ENCODE data around the gene ZNF746. TPM values are rescaled to one million over a fixed set of nuclear protein-coding genes. Genes with fewer than 3 reads are reported as not detected.

Gene ZNF746
- polyA plus RNA-seq, 3 donors, result 7.5 to 25.6 (median 8.1) TPM

DNA sequence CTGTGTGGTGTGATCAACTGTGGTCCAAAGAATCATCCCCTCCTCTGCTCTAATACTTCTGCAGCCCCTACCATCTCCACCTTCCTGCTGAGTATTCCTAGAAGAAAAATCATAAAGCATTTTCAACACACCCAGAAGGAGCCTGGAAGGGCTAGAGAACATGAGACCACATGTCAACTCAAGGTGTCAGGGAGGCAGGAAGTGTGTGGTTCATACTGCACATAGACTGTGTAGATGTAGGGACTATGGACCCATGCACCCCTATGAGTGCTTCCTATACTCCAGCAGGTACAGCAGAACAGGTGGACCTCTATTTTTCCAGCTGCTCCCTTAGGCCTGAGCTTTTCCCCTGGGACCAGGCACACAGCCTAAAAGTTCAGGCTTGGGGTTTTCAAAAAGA is 2.6 kb upstream of the ZNF746 start:
- Mint-ChIP-seq H3K4me1 (peaks cover 20% of the 10 kb centered on the region), H3K36me3 (no peaks in the 10 kb centered on the region), H3K27ac (no peak overlapping the region), H3K9me3 (peaks cover 0 to 5% (median 0%) of the 10 kb centered on the region in 7 donors), H3K4me3 (no peak overlapping the region), H3K27me3 (ENCODE audit: low read depth in 3 of 3) (peaks cover 3 to 12% (median 5%) of the 10 kb centered on the region in 3 donors)
- no peak overlapping the region for H3K4me3 ChIP-seq (replicated peaks in 1 of 3; ENCODE audit: low read depth in 2 of 3, low read length in 3 of 3)
- no peaks in the 10 kb centered on the region for H3K36me3 ChIP-seq (replicated peaks in 1 of 2; ENCODE audit: control insufficient read depth in 1 of 2, insufficient read depth in 2 of 2, low read length in 2 of 2)
- H3K27ac ChIP-seq (ENCODE audit: low read depth in 1 of 2, low read length in 2 of 2), result no peak overlapping the region
- H3K79me2 ChIP-seq (ENCODE audit: insufficient read depth, low read length), result peaks cover 21% of the 10 kb centered on the region
- H3K9ac ChIP-seq (ENCODE audit: insufficient read depth, low read length, poor library complexity, severe bottlenecking), result no peak overlapping the region
- intact Hi-C loops (cut with micrococcal nuclease), result no loop called here
- peaks cover 21 to 24% of the 10 kb centered on the region in 2 donors for H3K4me1 ChIP-seq (ENCODE audit: control insufficient read depth in 1 of 2, insufficient read depth in 2 of 2, low read length in 2 of 2)
- peaks cover 0 to 2% of the 10 kb centered on the region in 2 donors for H3K9me3 ChIP-seq (replicated peaks in 1 of 2; ENCODE audit: control insufficient read depth in 1 of 2, insufficient read depth in 1 of 2, low read length in 2 of 2)
- peaks cover 13% of the 10 kb centered on the region for H4K20me1 ChIP-seq (ENCODE audit: insufficient read depth, low read length)
- no peak for DNase-seq
- H3K4me2 ChIP-seq (replicated peaks; ENCODE audit: extremely low read depth, low read length, poor library complexity, severe bottlenecking), result no peak overlapping the region
- H3K27me3 ChIP-seq (ENCODE audit: control insufficient read depth in 2 of 2, insufficient read depth in 2 of 2, low read length in 2 of 2), result no peaks in the 10 kb centered on the region
- TF ChIP-seq, protein P1, sequence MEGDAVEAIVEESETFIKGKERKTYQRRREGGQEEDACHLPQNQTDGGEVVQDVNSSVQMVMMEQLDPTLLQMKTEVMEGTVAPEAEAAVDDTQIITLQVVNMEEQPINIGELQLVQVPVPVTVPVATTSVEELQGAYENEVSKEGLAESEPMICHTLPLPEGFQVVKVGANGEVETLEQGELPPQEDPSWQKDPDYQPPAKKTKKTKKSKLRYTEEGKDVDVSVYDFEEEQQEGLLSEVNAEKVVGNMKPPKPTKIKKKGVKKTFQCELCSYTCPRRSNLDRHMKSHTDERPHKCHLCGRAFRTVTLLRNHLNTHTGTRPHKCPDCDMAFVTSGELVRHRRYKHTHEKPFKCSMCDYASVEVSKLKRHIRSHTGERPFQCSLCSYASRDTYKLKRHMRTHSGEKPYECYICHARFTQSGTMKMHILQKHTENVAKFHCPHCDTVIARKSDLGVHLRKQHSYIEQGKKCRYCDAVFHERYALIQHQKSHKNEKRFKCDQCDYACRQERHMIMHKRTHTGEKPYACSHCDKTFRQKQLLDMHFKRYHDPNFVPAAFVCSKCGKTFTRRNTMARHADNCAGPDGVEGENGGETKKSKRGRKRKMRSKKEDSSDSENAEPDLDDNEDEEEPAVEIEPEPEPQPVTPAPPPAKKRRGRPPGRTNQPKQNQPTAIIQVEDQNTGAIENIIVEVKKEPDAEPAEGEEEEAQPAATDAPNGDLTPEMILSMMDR (IDR thresholded peaks at IDR 0.05), result no peak
- H2AFZ ChIP-seq (ENCODE audit: insufficient read depth, low read depth, low read length, poor library complexity, severe bottlenecking), result peak overlapping the region; percentile 47

- H3K36me3 Mint-ChIP-seq, result peaks cover 7 to 8% of the 10 kb centered on the region in 2 donors
- DNase-seq, result no peak
- no peak overlapping the region for H2AFZ ChIP-seq (ENCODE audit: insufficient read depth, low read depth, low read length, poor library complexity, severe bottlenecking)
- peaks cover 22% of the 10 kb centered on the region for H3K79me2 ChIP-seq (ENCODE audit: insufficient read depth, low read length)
- no peak overlapping the region for H3K9ac ChIP-seq (ENCODE audit: insufficient read depth, low read length, poor library complexity, severe bottlenecking)
- no peaks in the 10 kb centered on the region for H3K27me3 ChIP-seq (ENCODE audit: control insufficient read depth in 2 of 2, insufficient read depth in 2 of 2, low read length in 2 of 2)
- peaks cover 3 to 14% (median 5%) of the 10 kb centered on the region in 3 donors for H3K27me3 Mint-ChIP-seq (ENCODE audit: low read depth in 3 of 3)
- no peaks in the 10 kb centered on the region for H3K9me3 ChIP-seq (replicated peaks in 1 of 2; ENCODE audit: control insufficient read depth in 1 of 2, insufficient read depth in 1 of 2, low read length in 2 of 2)
- no peak overlapping the region for H3K27ac ChIP-seq (ENCODE audit: low read depth in 1 of 2, low read length in 2 of 2)
- intact Hi-C loops (cut with micrococcal nuclease), result loop anchor here (2.0 to 10.0 kb wide), 7 partner anchors 76 to 1286 kb away; partner anchors contain the start of genes ZNF467 (in 1 of the 2) and ZNF783 (in 1 of the 2)
- no peak overlapping the region for H3K4me2 ChIP-seq (replicated peaks; ENCODE audit: extremely low read depth, low read length, poor library complexity, severe bottlenecking)
- peaks cover 0 to 2% (median 0%) of the 10 kb centered on the region in 7 donors for H3K9me3 Mint-ChIP-seq
- no peak overlapping the region for H3K4me3 ChIP-seq (replicated peaks in 1 of 3; ENCODE audit: low read depth in 2 of 3, low read length in 3 of 3)
- peaks cover 33 to 37% of the 10 kb centered on the region in 2 donors for H3K4me1 ChIP-seq (ENCODE audit: control insufficient read depth in 1 of 2, insufficient read depth in 2 of 2, low read length in 2 of 2)
- peaks cover 32% of the 10 kb centered on the region for H3K4me1 Mint-ChIP-seq
- TF ChIP-seq, protein P1 (IDR thresholded peaks at IDR 0.05), result no peak
- peaks cover 3 to 4% of the 10 kb centered on the region in 2 donors for H3K36me3 ChIP-seq (replicated peaks in 1 of 2; ENCODE audit: control insufficient read depth in 1 of 2, insufficient read depth in 2 of 2, low read length in 2 of 2)
- 94% methylated on average over 4 of the region's 6 CpGs for WGBS (ENCODE audit: insufficient coverage)
- no peak overlapping the region for H3K27ac Mint-ChIP-seq
- H4K20me1 ChIP-seq (ENCODE audit: insufficient read depth, low read length), result peaks cover 26% of the 10 kb centered on the region
- peak overlapping the region in 1 of 2 donors; percentile 53 for H3K4me3 Mint-ChIP-seq
Observed at GRCh38 chr7:149498811-149499210, 1.2 kb upstream of the ZNF746 start.

Data from CD14-positive monocyte (primary cell).